ENCODE results near the gene NRF1. TPM values are rescaled to one million over a fixed set of nuclear protein-coding genes. Genes with fewer than 3 reads are reported as not detected.

NRF1 gene
- total and polyA plus RNA-seq, 10 donors, result 6.7 to 27.9 (median 20.9) TPM

- TF ChIP-seq POLR2AphosphoS5 (IDR thresholded peaks at IDR 0.05) (no peak), POLR2A (IDR thresholded peaks at IDR 0.05) (no peak), CTCF (IDR thresholded peaks at IDR 0.05 in 8 of 11, conservative IDR thresholded peaks at IDR 0.05 in 3 of 11) (no peak)
- Histone ChIP-seq H3K27me3 (replicated peaks in 1 of 7) (no peaks in the 10 kb centered on the region), H3K27ac (no peak overlapping the region), H3K4me3 (no peak overlapping the region), H3K9me3 (no peaks in the 10 kb centered on the region), H3K36me3 (peaks cover 0 to 94% (median 25%) of the 10 kb centered on the region in 6 donors), H3K4me1 (no peaks in the 10 kb centered on the region)
- DNase-seq, result no peak
- intact Hi-C loops (cut with DNase I; ENCODE audit: low total_unique reads), result no loop called here
- WGBS, 5 donors, result 87 to 100% (median 97%) methylated on average over 3 of the region's 3 CpGs
Observed at GRCh38 chr7:129750501-129750900, 139.0 kb downstream of the NRF1 start.

GRCh38 chr7:129751916-129752315 lies 140.4 kb downstream of the NRF1 start:
- TF ChIP-seq POLR2A (IDR thresholded peaks at IDR 0.05) (no peak), POLR2AphosphoS5 (IDR thresholded peaks at IDR 0.05) (no peak), CTCF (IDR thresholded peaks at IDR 0.05 in 8 of 11, conservative IDR thresholded peaks at IDR 0.05 in 3 of 11) (no peak)
- Histone ChIP-seq H3K4me3 (no peak overlapping the region), H3K36me3 (peaks cover 0 to 94% (median 32%) of the 10 kb centered on the region in 6 donors), H3K27me3 (replicated peaks in 1 of 7) (no peaks in the 10 kb centered on the region), H3K27ac (no peak overlapping the region), H3K4me1 (no peaks in the 10 kb centered on the region), H3K9me3 (no peaks in the 10 kb centered on the region)
- no peak for DNase-seq
- 78 to 100% (median 92%) methylated on average over 1 of the region's 1 CpG for WGBS, 5 donors
- intact Hi-C loops (cut with DNase I; ENCODE audit: low total_unique reads), result no loop called here

GRCh38 chr7:129752760-129753159 lies 141.2 kb downstream of the NRF1 start:
- Histone ChIP-seq H3K36me3 (peaks cover 0 to 94% (median 30%) of the 10 kb centered on the region in 6 donors), H3K9me3 (no peaks in the 10 kb centered on the region), H3K27ac (no peak overlapping the region), H3K4me3 (no peak overlapping the region), H3K4me1 (no peaks in the 10 kb centered on the region), H3K27me3 (replicated peaks in 1 of 7) (no peaks in the 10 kb centered on the region)
- WGBS, 5 donors, result 88 to 97% (median 95%) methylated on average over 6 of the region's 6 CpGs
- intact Hi-C loops (cut with DNase I; ENCODE audit: low total_unique reads), result no loop called here
- no peak for DNase-seq
- TF ChIP-seq POLR2A (IDR thresholded peaks at IDR 0.05), result no peak
- TF ChIP-seq CTCF (IDR thresholded peaks at IDR 0.05 in 8 of 11, conservative IDR thresholded peaks at IDR 0.05 in 3 of 11), result no peak
- TF ChIP-seq POLR2AphosphoS5 (IDR thresholded peaks at IDR 0.05), result no peak

GRCh38 chr7:129754406-129754805 lies 142.9 kb downstream of the NRF1 start:
- WGBS, 5 donors, result 92 to 99% (median 98%) methylated on average over 2 of the region's 2 CpGs
- intact Hi-C loops (cut with DNase I; ENCODE audit: low total_unique reads), result no loop called here
- H3K27me3 ChIP-seq (replicated peaks in 1 of 7), result no peaks in the 10 kb centered on the region
- TF ChIP-seq POLR2A (IDR thresholded peaks at IDR 0.05), result no peak
- TF ChIP-seq CTCF (IDR thresholded peaks at IDR 0.05 in 8 of 11, conservative IDR thresholded peaks at IDR 0.05 in 3 of 11), result no peak
- TF ChIP-seq POLR2AphosphoS5 (IDR thresholded peaks at IDR 0.05), result no peak
- DNase-seq, result no peak
- no peak overlapping the region for H3K27ac ChIP-seq
- peaks cover 0 to 85% (median 28%) of the 10 kb centered on the region in 6 donors for H3K36me3 ChIP-seq
- H3K4me1 ChIP-seq, result no peaks in the 10 kb centered on the region
- no peak overlapping the region for H3K4me3 ChIP-seq
- no peaks in the 10 kb centered on the region for H3K9me3 ChIP-seq
